Activated naive CD4-positive, alpha-beta T cell treated with anti-CD3 and anti-CD28 coated beads, Interleukin-2, amount 10 ng/mL, durations not matched to agents 7 days and 5 days (primary cell): ENCODE measurements around the gene BICD1.

ENCODE experiments used
- CTCF ChIA-PET: fragments of 350-600 bp; sonication (Branson Sonifier 250); formaldehyde crosslinking; loops from one replicate; lab custom pipeline; 2021; ENCODE audit warnings: antibody characterized with exemption; lab: Charles Lee
- DNase-seq: peaks from one replicate; pipeline ENCODE4 v3.0.0-alpha.2; 2020
- H3K27ac Mint-ChIP-seq: one replicate; pipeline ENCODE4 v1.8.0; 2021; ENCODE audit warnings: mild to moderate bottlenecking, moderate library complexity, mixed read lengths
- H3K27me3 Mint-ChIP-seq: one replicate; pipeline ENCODE4 v1.8.0; 2021; ENCODE audit warnings: mild to moderate bottlenecking, mixed read lengths
- H3K36me3 Mint-ChIP-seq: one replicate; pipeline ENCODE4 v1.8.0; 2021; ENCODE audit warnings: mixed read lengths
- H3K4me1 Mint-ChIP-seq: one replicate; pipeline ENCODE4 v1.8.0; 2021; ENCODE audit warnings: mixed read lengths
- H3K4me3 Mint-ChIP-seq: one replicate; pipeline ENCODE4 v1.8.0; 2021; ENCODE audit warnings: mild to moderate bottlenecking, moderate library complexity, mixed read lengths
- H3K9me3 Mint-ChIP-seq: one replicate; pipeline ENCODE4 v1.8.0; 2021; ENCODE audit warnings: mixed read lengths

BICD1 gene

DNA sequence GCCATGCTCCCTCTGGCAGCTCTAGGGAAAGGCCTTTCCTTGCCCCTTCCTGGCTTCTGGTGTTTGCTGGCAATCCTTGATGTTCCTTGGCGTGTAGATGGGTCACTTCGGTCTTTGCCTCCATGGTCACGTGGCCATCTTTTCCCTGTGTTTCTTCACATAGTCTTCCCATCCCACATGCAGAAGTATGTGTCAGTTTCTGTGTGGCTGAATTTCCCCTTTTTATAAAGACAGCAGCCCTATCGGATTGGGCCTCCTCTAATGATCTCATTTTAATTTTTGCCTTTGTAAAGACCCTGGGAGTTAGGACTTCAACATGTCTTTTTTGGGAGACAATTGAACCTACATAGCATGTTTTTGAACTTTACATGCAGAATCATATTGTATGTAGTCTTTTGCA is 185.5 kb downstream of the BICD1 start:
- DNase-seq, result no peak
- Mint-ChIP-seq H3K4me3 (no peak overlapping the region), H3K36me3 (no peaks in the 10 kb centered on the region), H3K4me1 (no peaks in the 10 kb centered on the region), H3K27ac (no peak overlapping the region), H3K9me3 (no peaks in the 10 kb centered on the region), H3K27me3 (no peaks in the 10 kb centered on the region)
- CTCF ChIA-PET, result no interaction called here

DNA sequence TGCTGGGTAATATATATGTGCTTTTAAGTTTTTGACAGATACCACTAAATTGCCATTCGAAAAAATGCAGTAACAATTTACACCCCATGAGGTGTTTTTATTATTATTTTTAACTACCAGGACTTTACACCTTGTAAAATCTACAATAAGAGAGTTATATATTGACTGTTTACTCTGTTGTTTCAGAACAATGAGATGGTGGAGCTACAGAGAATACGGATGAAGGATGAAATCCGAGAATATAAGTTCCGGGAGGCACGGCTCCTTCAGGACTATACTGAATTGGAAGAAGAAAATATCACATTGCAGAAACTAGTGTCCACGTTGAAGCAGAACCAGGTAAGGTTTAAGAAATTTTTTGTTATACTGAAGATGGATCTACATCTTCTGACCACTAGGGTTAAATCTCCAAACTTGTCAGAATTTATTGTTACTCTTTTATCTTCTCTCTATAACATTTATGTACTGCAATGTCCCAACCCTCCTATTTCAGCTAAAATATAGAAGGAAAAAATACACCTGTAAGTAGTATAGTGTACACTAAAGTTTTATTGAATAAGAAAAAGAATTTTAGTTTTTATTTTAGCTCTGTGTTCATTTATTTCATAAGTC is 187.3 kb downstream of the BICD1 start:
- H3K27ac Mint-ChIP-seq, result no peak overlapping the region
- no peaks in the 10 kb centered on the region for H3K9me3 Mint-ChIP-seq
- H3K36me3 Mint-ChIP-seq, result no peaks in the 10 kb centered on the region
- H3K4me1 Mint-ChIP-seq, result no peaks in the 10 kb centered on the region
- H3K4me3 Mint-ChIP-seq, result no peak overlapping the region
- CTCF ChIA-PET, result interaction anchor here (0.7 kb wide), 1 partner anchor 15 kb away, joined by 3 read pairs; no protein-coding TSS in a partner anchor
- H3K27me3 Mint-ChIP-seq, result no peaks in the 10 kb centered on the region
- DNase-seq, result no peak

DNA sequence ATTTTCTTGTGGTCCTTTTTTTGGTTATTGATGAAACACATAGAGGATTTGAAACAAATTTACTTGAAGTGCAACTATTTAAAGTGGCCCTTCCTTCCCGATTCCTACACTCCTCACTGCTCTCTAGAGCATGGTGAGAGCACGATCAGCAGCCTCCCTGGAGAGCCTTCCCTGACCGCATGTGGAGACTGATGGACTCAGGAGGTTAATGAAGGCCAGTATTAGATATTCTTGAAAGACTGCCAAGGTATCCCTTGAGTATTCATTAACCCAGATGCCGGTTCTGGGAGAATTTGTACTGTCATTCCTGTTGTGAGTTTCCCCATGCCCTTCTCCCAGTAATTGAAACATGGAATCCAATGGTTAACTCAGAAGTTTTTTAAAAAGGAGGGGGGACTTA is 189.9 kb downstream of the BICD1 start:
- Mint-ChIP-seq H3K4me3 (no peak overlapping the region), H3K36me3 (no peaks in the 10 kb centered on the region), H3K4me1 (no peaks in the 10 kb centered on the region), H3K27me3 (no peaks in the 10 kb centered on the region), H3K27ac (no peak overlapping the region), H3K9me3 (no peaks in the 10 kb centered on the region)
- DNase-seq, result no peak
- CTCF ChIA-PET, result no interaction called here

DNA sequence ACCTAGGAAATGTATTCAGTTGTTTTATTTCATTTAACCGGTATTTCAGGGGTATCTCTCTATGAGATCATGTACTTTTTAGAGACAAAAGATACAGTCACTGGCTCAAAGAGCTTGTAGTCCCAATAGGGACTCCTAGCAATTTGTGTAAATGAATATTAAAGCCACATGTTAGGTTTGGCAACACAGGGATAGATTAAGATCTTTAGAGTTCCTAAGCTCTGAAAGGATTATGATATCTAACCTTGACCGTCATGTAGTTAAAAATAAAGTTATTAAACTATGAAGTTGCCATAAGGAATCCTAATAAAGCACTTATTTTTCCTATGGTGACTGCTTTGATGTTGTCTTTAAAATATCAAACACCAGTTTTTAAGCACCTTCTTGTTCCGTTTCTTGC is 192.3 kb downstream of the BICD1 start:
- no peaks in the 10 kb centered on the region for H3K9me3 Mint-ChIP-seq
- CTCF ChIA-PET, result no interaction called here
- H3K27ac Mint-ChIP-seq, result no peak overlapping the region

DNA sequence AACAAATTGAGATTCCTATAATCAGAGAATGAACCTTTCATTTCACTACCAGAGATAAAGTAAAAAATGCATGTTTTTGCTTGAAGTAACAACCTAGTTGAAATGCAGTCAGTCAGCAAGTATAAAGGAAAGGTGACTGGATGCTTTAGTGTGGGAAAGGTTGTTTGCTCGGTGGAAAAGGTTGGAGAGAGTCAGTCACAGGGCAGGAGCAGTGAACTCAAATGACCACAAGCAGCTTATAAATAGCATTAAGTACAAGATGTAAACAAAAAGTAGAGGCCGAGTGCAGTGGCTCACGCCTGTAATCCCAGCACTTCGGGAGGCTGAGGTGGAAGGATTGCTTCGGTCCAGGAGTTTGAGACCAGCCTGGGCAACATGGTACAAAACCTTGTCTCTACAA is 194.6 kb downstream of the BICD1 start:
- Mint-ChIP-seq H3K27me3 (no peaks in the 10 kb centered on the region), H3K9me3 (no peaks in the 10 kb centered on the region), H3K36me3 (no peaks in the 10 kb centered on the region), H3K4me1 (no peaks in the 10 kb centered on the region), H3K4me3 (no peak overlapping the region), H3K27ac (no peak overlapping the region)
- no peak for DNase-seq
- CTCF ChIA-PET, result interaction anchor here (1.4 kb wide), 1 partner anchor 342 kb away, joined by 5 read pairs; the partner anchor contains the start of gene RESF1

More for the DNA sequence above, 192.3 kb downstream of the BICD1 start:
- H3K4me3 Mint-ChIP-seq, result no peak overlapping the region
- H3K36me3 Mint-ChIP-seq, result no peaks in the 10 kb centered on the region
- H3K4me1 Mint-ChIP-seq, result no peaks in the 10 kb centered on the region
- no peaks in the 10 kb centered on the region for H3K27me3 Mint-ChIP-seq
- no peak for DNase-seq

DNA sequence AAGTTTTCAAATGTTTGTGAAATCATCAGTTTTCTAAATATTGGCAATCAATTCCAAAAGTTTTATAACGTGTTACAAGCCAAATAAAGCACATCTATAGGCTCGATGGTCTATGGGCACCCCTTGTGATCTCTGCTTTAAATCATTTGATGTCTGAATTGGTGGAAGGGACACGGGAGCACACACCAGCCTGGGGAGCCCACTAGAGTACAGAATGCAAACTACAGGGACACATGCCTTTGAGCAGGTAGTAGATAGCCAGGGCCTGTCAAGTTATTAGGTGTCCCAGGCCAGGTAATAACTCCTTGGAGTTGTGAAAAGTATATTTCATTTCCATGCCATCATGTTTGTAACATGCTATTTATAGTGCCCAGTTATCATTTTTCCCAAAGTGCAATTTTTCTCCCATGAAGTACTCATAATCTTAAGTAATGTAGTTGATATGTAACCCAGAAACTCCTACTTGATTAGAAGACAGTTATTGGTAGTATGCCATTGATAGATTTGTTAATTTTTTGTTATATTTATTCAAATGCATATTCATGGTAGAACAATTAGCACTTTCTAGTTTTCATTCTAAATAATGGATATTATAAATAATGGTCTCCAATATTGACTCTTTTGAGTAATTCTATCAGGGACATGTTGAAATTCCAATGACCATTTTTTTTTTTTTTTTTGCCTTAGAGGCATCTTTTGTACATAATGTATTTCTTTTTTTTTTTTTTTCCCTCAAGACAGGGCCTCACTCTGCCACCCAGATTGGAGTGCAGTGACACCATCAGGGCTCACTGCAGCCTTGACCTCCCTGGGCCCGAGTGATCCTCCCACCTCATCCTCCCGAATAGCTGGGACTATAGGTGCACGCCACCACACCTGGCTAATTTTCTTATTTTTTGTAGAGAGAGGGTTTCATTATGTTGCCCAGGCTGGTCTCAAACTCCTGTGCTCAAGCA is 195.8 kb downstream of the BICD1 start:
- Mint-ChIP-seq H3K4me3 (no peak overlapping the region), H3K36me3 (no peaks in the 10 kb centered on the region), H3K4me1 (no peaks in the 10 kb centered on the region), H3K9me3 (no peaks in the 10 kb centered on the region), H3K27me3 (no peaks in the 10 kb centered on the region), H3K27ac (no peak overlapping the region)
- DNase-seq, result no peak
- CTCF ChIA-PET, result interaction anchor here (1.0 kb wide), 1 partner anchor 649 kb away, joined by 4 read pairs; no protein-coding TSS in a partner anchor

DNA sequence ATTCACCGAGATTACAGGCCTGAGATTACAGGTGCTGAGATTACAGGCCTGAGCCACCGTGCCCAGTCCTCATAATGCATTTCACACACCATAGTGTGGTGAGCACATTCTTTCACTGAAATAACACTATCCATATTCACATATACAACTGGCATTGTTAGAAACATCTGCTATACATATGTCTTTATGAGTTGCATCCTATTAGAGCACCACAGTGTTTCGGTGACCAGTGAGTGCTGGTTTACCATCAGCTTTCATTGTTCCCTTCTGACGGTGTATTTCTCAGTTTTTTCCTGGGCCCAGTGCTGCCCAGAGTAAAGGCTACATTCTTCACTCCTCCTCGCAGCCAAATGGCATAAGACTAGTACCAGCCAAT is 196.5 kb downstream of the BICD1 start:
- CTCF ChIA-PET, result interaction anchor here (1.0 to 1.6 kb wide), 2 partner anchors 647 to 650 kb away, joined by 4 read pairs; no protein-coding TSS in a partner anchor
- Mint-ChIP-seq H3K27me3 (no peaks in the 10 kb centered on the region), H3K4me1 (no peaks in the 10 kb centered on the region), H3K4me3 (no peak overlapping the region), H3K36me3 (no peaks in the 10 kb centered on the region), H3K27ac (no peak overlapping the region), H3K9me3 (no peaks in the 10 kb centered on the region)
- no peak for DNase-seq

DNA sequence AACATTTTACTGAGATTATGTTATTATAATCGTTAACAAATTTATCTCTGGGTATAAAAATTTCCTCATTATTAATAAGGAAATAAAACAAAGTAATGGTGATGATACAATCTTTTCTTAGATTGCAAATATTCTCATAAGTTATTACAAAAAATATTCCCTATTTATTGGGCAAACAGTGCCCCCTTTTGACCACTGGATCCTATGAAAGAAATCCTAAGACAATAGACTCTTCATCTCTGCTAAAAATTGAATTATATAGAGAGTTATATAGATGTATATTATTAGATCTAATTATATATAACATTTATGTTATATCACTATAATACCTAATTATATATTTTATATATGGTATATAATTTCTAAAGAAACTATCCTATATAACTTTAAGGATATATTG is 198.5 kb downstream of the BICD1 start:
- Mint-ChIP-seq H3K27ac (no peak overlapping the region), H3K9me3 (no peaks in the 10 kb centered on the region), H3K4me1 (no peaks in the 10 kb centered on the region), H3K36me3 (no peaks in the 10 kb centered on the region), H3K4me3 (no peak overlapping the region), H3K27me3 (no peaks in the 10 kb centered on the region)
- CTCF ChIA-PET, result interaction anchor here (1.0 to 2.5 kb wide), 2 partner anchors 43 to 652 kb away, joined by 3 to 12 read pairs; no protein-coding TSS in a partner anchor
- DNase-seq, result no peak

DNA sequence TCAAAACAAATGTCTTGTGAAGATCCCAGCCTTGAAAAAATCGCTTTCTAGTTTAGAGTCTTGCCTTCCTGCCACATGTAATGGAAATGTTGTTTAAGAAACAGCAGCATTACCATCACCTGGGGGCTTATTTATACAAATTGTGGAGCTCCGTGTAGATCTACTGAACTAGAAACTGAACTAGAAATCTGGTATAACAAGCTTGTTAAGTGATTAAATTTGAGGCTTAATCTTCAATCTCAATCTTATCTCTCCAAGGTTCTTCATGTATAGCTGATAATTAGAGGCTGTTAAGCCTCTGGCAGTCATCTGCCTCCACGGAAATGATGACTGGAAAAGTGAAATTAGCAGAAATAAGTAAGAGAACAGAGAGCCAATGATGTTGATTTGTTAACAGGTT is 200.7 kb downstream of the BICD1 start:
- no peak for DNase-seq
- Mint-ChIP-seq H3K4me1 (peaks cover 4% of the 10 kb centered on the region), H3K27me3 (no peaks in the 10 kb centered on the region), H3K4me3 (no peak overlapping the region), H3K27ac (no peak overlapping the region), H3K9me3 (no peaks in the 10 kb centered on the region), H3K36me3 (no peaks in the 10 kb centered on the region)
- CTCF ChIA-PET, result interaction anchor here (0.6 to 2.5 kb wide), 4 partner anchors 248 to 904 kb away, joined by 3 to 12 read pairs (median 4); no protein-coding TSS in a partner anchor

DNA sequence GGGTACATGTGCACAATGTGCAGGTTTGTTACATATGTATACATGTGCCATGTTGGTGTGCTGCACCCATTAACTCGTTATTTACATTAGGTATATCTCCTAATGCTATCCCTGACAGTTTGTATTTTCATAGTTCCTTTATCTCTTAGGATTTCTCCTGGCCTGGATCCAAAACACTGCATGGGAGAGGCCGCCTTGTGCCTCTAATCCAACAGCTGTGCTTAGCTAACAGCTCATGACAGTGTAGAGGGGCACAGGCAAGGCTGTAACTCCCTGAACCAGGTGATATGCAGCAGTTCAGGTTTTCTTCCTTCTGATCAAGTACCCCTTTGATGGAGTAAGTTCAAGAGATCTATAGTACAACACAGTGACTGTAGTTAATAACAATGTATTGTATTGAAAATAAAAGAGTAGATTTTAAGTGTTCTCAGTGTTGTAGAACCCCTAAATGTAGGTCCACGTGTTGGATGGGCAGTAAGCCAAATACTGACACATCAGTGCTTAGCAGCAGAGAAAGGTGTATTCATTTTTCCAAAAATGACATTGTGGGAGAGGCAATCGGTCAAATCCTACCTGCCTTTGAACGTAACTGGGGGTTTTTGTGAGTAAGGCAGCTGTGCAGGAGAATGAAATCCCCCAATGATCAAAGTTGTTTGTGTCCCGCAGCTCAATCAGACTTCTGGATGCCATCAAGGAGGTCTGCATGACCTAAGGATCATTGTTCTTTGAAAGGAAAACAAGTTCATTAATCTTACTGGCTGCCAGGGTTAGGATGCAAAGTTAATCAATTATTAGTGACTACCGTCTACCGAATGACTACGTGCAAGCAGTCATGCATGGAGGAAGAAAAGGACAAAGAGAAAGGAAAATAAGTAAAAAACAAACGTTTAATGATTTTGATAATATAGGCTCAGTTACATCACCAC is 203.4 kb downstream of the BICD1 start:
- H3K36me3 Mint-ChIP-seq, result no peaks in the 10 kb centered on the region
- H3K27ac Mint-ChIP-seq, result no peak overlapping the region
- H3K9me3 Mint-ChIP-seq, result no peaks in the 10 kb centered on the region
- no peak for DNase-seq
- CTCF ChIA-PET, result interaction anchor here (0.5 to 2.9 kb wide), 6 partner anchors 60 to 663 kb away, joined by 3 to 37 read pairs (median 3); no protein-coding TSS in a partner anchor
- H3K4me1 Mint-ChIP-seq, result peaks cover 4% of the 10 kb centered on the region
- no peak overlapping the region for H3K4me3 Mint-ChIP-seq
- no peaks in the 10 kb centered on the region for H3K27me3 Mint-ChIP-seq

DNA sequence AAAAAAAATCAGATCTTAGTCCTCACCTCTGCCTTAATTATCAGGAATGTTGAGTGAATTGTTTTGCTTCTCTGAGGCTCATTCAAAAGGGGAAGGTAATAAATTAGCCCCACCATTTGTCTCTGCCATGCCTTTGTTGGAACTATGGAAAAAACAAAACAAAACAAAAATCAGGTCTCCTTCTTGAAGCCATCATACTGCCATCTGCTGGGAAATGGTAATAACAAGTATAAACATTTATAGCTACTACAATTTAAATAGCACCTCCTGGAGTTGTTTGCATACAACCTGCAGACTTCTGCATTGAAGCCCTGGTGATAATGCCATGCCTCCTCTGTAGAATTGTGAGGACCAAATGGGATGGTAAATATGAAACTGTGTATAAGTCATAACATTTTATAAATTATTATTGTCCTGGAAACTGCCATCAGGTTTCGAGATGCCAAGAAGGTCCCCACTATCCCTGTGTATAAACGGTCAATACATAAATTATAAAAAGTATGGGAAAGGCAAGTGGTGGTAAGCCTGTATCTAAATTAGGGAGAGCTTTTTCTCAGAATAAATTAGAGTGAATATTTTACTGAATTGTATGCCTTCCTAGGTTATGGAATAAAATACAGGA is 205.5 kb downstream of the BICD1 start:
- no peak overlapping the region for H3K27ac Mint-ChIP-seq
- no peak overlapping the region for H3K4me3 Mint-ChIP-seq
- H3K36me3 Mint-ChIP-seq, result no peaks in the 10 kb centered on the region
- peaks cover 4% of the 10 kb centered on the region for H3K4me1 Mint-ChIP-seq
- no peak for DNase-seq
- CTCF ChIA-PET, result interaction anchor here (0.9 to 2.9 kb wide), 12 partner anchors 21 to 909 kb away, joined by 3 to 37 read pairs (median 4); no protein-coding TSS in a partner anchor
- no peaks in the 10 kb centered on the region for H3K9me3 Mint-ChIP-seq
- no peaks in the 10 kb centered on the region for H3K27me3 Mint-ChIP-seq

DNA sequence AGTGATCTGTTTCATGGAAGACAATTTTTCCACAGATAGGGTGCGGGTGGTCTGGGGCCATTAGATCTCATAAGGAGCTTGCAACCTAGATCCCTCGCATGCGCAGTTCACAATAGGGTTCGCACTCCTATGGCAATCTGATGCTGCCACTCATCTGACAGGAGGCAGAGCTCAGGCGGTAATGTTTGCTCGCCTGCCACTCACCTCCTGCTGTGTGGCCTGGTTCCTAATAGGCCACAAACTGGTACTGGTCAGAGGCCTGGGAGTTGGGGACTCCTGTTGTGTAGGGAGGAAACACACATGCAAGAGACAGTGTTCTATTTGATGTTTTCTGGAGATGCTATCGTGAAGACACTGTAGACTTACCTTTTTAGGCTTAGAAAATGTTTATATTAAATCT is 215.7 kb downstream of the BICD1 start:
- CTCF ChIA-PET, result no interaction called here
- Mint-ChIP-seq H3K27me3 (no peaks in the 10 kb centered on the region), H3K4me1 (no peaks in the 10 kb centered on the region), H3K36me3 (no peaks in the 10 kb centered on the region), H3K4me3 (no peak overlapping the region), H3K9me3 (no peaks in the 10 kb centered on the region), H3K27ac (no peak overlapping the region)
- no peak for DNase-seq

DNA sequence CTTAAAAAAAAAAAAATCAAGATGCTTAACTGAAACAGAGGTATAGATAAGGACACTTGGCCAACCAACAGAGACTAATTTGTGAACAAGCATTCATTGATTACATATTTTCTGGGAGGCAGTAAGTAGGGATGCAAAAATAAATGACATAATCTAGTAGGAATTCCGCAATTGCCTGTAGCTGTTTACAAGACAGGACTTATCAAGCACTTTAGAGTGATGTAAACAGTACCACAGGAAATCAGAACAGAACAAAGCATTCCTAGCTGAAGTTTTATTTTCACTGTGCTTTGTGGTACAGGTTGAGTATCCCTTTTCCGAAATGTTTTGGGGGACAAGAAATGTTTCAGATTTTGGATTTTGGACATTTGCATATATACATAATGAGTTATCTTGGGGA is 224.5 kb downstream of the BICD1 start:
- Mint-ChIP-seq H3K4me1 (no peaks in the 10 kb centered on the region), H3K4me3 (no peak overlapping the region), H3K9me3 (no peaks in the 10 kb centered on the region), H3K27me3 (no peaks in the 10 kb centered on the region), H3K36me3 (no peaks in the 10 kb centered on the region), H3K27ac (no peak overlapping the region)
- no peak for DNase-seq
- CTCF ChIA-PET, result no interaction called here
